ENCODE data around the gene ASMT. TPM values are rescaled to one million over a fixed set of nuclear protein-coding genes. Genes with fewer than 3 reads are reported as not detected.

The ASMT gene
- total RNA-seq, 1 donor = not detected

- no peak for DNase-seq (ENCODE audit: low read depth)
- TF ChIP-seq CTCF (IDR thresholded peaks at IDR 0.05; ENCODE audit: insufficient read depth, low read length) = no peak
- H3K4me3 ChIP-seq (ENCODE audit: low read depth, low read length) = no peak overlapping the region
Measured at GRCh38 chrX:1584237-1585011, 30.4 kb upstream of the ASMT start.

GRCh38 chrX:1587161-1587560 lies 27.7 kb upstream of the ASMT start:
- TF ChIP-seq CTCF (IDR thresholded peaks at IDR 0.05; ENCODE audit: insufficient read depth, low read length) = no peak
- no peak for DNase-seq (ENCODE audit: low read depth)
- H3K4me3 ChIP-seq (ENCODE audit: low read depth, low read length) = no peak overlapping the region

GRCh38 chrX:1589356-1590130 lies 25.3 kb upstream of the ASMT start:
- no peak for TF ChIP-seq CTCF (IDR thresholded peaks at IDR 0.05; ENCODE audit: insufficient read depth, low read length)
- no peak for DNase-seq (ENCODE audit: low read depth)
- H3K4me3 ChIP-seq (ENCODE audit: low read depth, low read length) = no peak overlapping the region

- DNase-seq (ENCODE audit: low read depth) = peak; percentile 88
Measured at GRCh38 chrX:1591102-1591862, 23.6 kb upstream of the ASMT start, which contains the start of gene AKAP17A. AKAP17A (plus strand) TSS chrX:1591604; CDS start chrX:1593463, 1,859 bp downstream.

GRCh38 chrX:1591863-1592469 lies 22.9 kb upstream of the ASMT start:
- H3K4me3 ChIP-seq (ENCODE audit: low read depth, low read length) = peak overlapping the region; percentile 88
- no peak for TF ChIP-seq CTCF (IDR thresholded peaks at IDR 0.05; ENCODE audit: insufficient read depth, low read length)
- DNase-seq (ENCODE audit: low read depth) = no peak

More at GRCh38 chrX:1591102-1591862, 23.6 kb upstream of the ASMT start, which contains the start of gene AKAP17A:
- H3K4me3 ChIP-seq (ENCODE audit: low read depth, low read length) = peak within 1 kb of the TSS; percentile 88
- no peak for TF ChIP-seq CTCF (IDR thresholded peaks at IDR 0.05; ENCODE audit: insufficient read depth, low read length)

Measured in fibroblast of the aortic adventitia (primary cell).